ENCODE measurements around the gene PDE4D. TPM values are rescaled to one million over a fixed set of nuclear protein-coding genes. Genes with fewer than 3 reads are reported as not detected.

PDE4D gene
- total and polyA plus RNA-seq, 2 donors (not counting 3 experiments of a cell fraction or from before 2014, with no cell fraction given): 34.5 to 51.2 TPM

GRCh38 chr5:59287361-59287760 lies 606.2 kb downstream of the PDE4D start:
- CTCF ChIA-PET: no interaction called here
- dilution Hi-C loops (cut with MboI; ENCODE audit: extremely low pct_ligation_motif_present, low sequenced_read_pairs) (no loop called here), intact Hi-C loops (cut with micrococcal nuclease) (loop anchor here (5.0 kb wide), 1 partner anchor 480 kb away; no protein-coding TSS in a partner anchor)
- Histone ChIP-seq H3K9me1 (replicated peaks; ENCODE audit: control insufficient read depth, extremely low read depth, insufficient read depth, low read length) (no peaks in the 10 kb centered on the region), H3K4me3 (replicated peaks in 1 of 3; ENCODE audit: insufficient read depth in 1 of 3, low read depth in 1 of 3, low read length in 3 of 3) (no peak overlapping the region), H3K27ac (ENCODE audit: insufficient read depth, low read depth, low read length) (peak overlapping the region; percentile 92), H4K20me1 (replicated peaks; ENCODE audit: control insufficient read depth, extremely low read depth, insufficient read depth, low read length) (no peaks in the 10 kb centered on the region), H3K4me1 (ENCODE audit: control insufficient read depth, extremely low read depth, insufficient read depth, low read length) (peaks cover 30% of the 10 kb centered on the region), H2AFZ (ENCODE audit: low read depth, low read length) (no peak overlapping the region), H3K4me2 (ENCODE audit: insufficient read depth, low read length) (peak overlapping the region; percentile 23), H3K79me2 (ENCODE audit: control insufficient read depth, insufficient read depth, low read length) (no peaks in the 10 kb centered on the region), H3K9ac (replicated peaks; ENCODE audit: extremely low read depth, insufficient read depth, low read length) (peak overlapping the region; percentile 61), H3K27me3 (ENCODE audit: control insufficient read depth in 2 of 2, insufficient read depth in 2 of 2, low read length in 2 of 2) (no peaks in the 10 kb centered on the region), H3K36me3 (ENCODE audit: control insufficient read depth in 2 of 2, extremely low read depth in 1 of 2, insufficient read depth in 2 of 2, low read length in 2 of 2) (no peaks in the 10 kb centered on the region), H3K9me3 (replicated peaks; ENCODE audit: control insufficient read depth, insufficient read depth, low read length) (no peaks in the 10 kb centered on the region)
- TSS peak; percentile 83 for BruUV-seq (replicated peaks)
- POLR2A ChIA-PET: no interaction called here
- FAIRE-seq (peak; percentile 8), DNase-seq (ENCODE audit: low read depth, low spot score) (no peak)
- no peak for TF ChIP-seq GATA2 (IDR thresholded peaks at IDR 0.05; ENCODE audit: insufficient read depth, insufficient read length, low read depth, low read length)
- TF ChIP-seq EZH2 (IDR thresholded peaks at IDR 0.05; ENCODE audit: borderline replicate concordance, low read depth, low read length, severe bottlenecking): no peak
- no peak for TF ChIP-seq MYC (IDR thresholded peaks at IDR 0.05; ENCODE audit: low read depth, low read length)
- no peak for TF ChIP-seq POLR2AphosphoS5 (IDR thresholded peaks at IDR 0.05; ENCODE audit: insufficient read depth, low read depth, low read length)
- no peak for TF ChIP-seq POLR2A (IDR thresholded peaks at IDR 0.05; ENCODE audit: low read depth, low read length)
- TF ChIP-seq FOS (IDR thresholded peaks at IDR 0.05; ENCODE audit: borderline replicate concordance, insufficient read depth, low read length): no peak

GRCh38 chr5:59286510-59286909 lies 607.0 kb downstream of the PDE4D start:
- BruUV-seq (replicated peaks): no TSS peak
- ChIA-PET CTCF (no interaction called here), POLR2A (no interaction called here)
- TF ChIP-seq EZH2 (IDR thresholded peaks at IDR 0.05; ENCODE audit: borderline replicate concordance, low read depth, low read length, severe bottlenecking): no peak
- intact Hi-C loops (cut with micrococcal nuclease): loop anchor here (5.0 kb wide), 1 partner anchor 481 kb away; no protein-coding TSS in a partner anchor
- H3K9ac ChIP-seq (replicated peaks; ENCODE audit: extremely low read depth, insufficient read depth, low read length): no peak overlapping the region
- H3K9me3 ChIP-seq (replicated peaks; ENCODE audit: control insufficient read depth, insufficient read depth, low read length): no peaks in the 10 kb centered on the region
- dilution Hi-C loops (cut with MboI; ENCODE audit: extremely low pct_ligation_motif_present, low sequenced_read_pairs): no loop called here
- H3K4me2 ChIP-seq (ENCODE audit: insufficient read depth, low read length): no peak overlapping the region
- H3K4me1 ChIP-seq (ENCODE audit: control insufficient read depth, extremely low read depth, insufficient read depth, low read length): peaks cover 26% of the 10 kb centered on the region
- no peak overlapping the region for H3K4me3 ChIP-seq (replicated peaks in 1 of 3; ENCODE audit: insufficient read depth in 1 of 3, low read depth in 1 of 3, low read length in 3 of 3)
- H3K27me3 ChIP-seq (ENCODE audit: control insufficient read depth in 2 of 2, insufficient read depth in 2 of 2, low read length in 2 of 2): no peaks in the 10 kb centered on the region
- no peaks in the 10 kb centered on the region for H3K79me2 ChIP-seq (ENCODE audit: control insufficient read depth, insufficient read depth, low read length)
- H4K20me1 ChIP-seq (replicated peaks; ENCODE audit: control insufficient read depth, extremely low read depth, insufficient read depth, low read length): no peaks in the 10 kb centered on the region
- FAIRE-seq (no peak), DNase-seq (ENCODE audit: low read depth, low spot score) (no peak)
- H3K9me1 ChIP-seq (replicated peaks; ENCODE audit: control insufficient read depth, extremely low read depth, insufficient read depth, low read length): no peaks in the 10 kb centered on the region
- H3K36me3 ChIP-seq (ENCODE audit: control insufficient read depth in 2 of 2, extremely low read depth in 1 of 2, insufficient read depth in 2 of 2, low read length in 2 of 2): no peaks in the 10 kb centered on the region
- peak overlapping the region; percentile 92 for H3K27ac ChIP-seq (ENCODE audit: insufficient read depth, low read depth, low read length)
- no peak overlapping the region for H2AFZ ChIP-seq (ENCODE audit: low read depth, low read length)

Measured in endothelial cell of umbilical vein (primary cell).